ENCODE data around the gene ATP5F1A.

Gene ATP5F1A

GRCh38 chr18:46042571-46043123, 55.4 kb downstream of the ATP5F1A start:
- no peak for DNase-seq

GRCh38 chr18:46040747-46041104, 57.4 kb downstream of the ATP5F1A start:
- DNase-seq = no peak

GRCh38 chr18:46040033-46040746, 57.9 kb downstream of the ATP5F1A start:
- DNase-seq = no peak

GRCh38 chr18:46037512-46038305, 60.4 kb downstream of the ATP5F1A start:
- no peak for DNase-seq

GRCh38 chr18:46035696-46036680, 62.1 kb downstream of the ATP5F1A start:
- DNase-seq = no peak

- no peak for DNase-seq
Observed at GRCh38 chr18:46034230-46034629, 63.9 kb downstream of the ATP5F1A start.

GRCh38 chr18:46031741-46032140, 66.4 kb downstream of the ATP5F1A start:
- DNase-seq = no peak

All from 8988T (cell line).